Left lung (tissue), 10 donors: ENCODE results near the gene VGLL4. TPM values are rescaled to one million over a fixed set of nuclear protein-coding genes. Genes with fewer than 3 reads are reported as not detected.
A peak's percentile ranks its signal among the peaks of the same experiment; 100 is the strongest.

Experiments
- ATAC-seq: fragments of 200-7000 bp; cut with Tn5 transposase; one replicate; pipeline ENCODE4 v1.9.1; 2020; ENCODE audit warnings: moderate library complexity
- DNase-seq, 4 donors: peaks; one replicate each; pipeline ENCODE4 v3.0.0-alpha.2; 2013 to 2020
- H3K27ac ChIP-seq, 2 donors: fragments of 200-600 bp; sonication (generic) in 1 of 2; one replicate each; pipeline versions ENCODE4 v1.5.0 to v1.8.0; 2020 to 2021
- H3K27me3 ChIP-seq, 2 donors: fragments of 200-600 bp; sonication (generic) in 1 of 2; one replicate each; pipeline versions ENCODE4 v1.5.0 to v1.8.0; 2020 to 2021
- H3K36me3 ChIP-seq, 2 donors: fragments of 200-600 bp; sonication (generic) in 1 of 2; one replicate each; pipeline versions ENCODE4 v1.5.0 to v1.8.0; 2020 to 2021
- H3K4me1 ChIP-seq, 2 donors: fragments of 200-600 bp; one replicate each; pipeline ENCODE4 v1.8.0; 2021
- H3K4me3 ChIP-seq, 2 donors: fragments of 200-600 bp; sonication (generic) in 1 of 2; one replicate each; pipeline versions ENCODE4 v1.5.0 to v1.8.0; 2020 to 2021; ENCODE audit warnings: mild to moderate bottlenecking in 1 of 2
- H3K9me3 ChIP-seq, 2 donors: fragments of 200-600 bp; sonication (generic) in 1 of 2; one replicate each; pipeline versions ENCODE4 v1.5.0 to v1.8.0; 2020 to 2021
- intact Hi-C, 2 donors: fragments of 100-400 bp; cut with DNase I; formaldehyde crosslinking; loops; one replicate each; pipeline versions ENCODE4 v1.11.2 to v1.14.2; 2022
- polyA plus RNA-seq, 6 donors: library from polyadenylated mRNA; unstranded; fragments of 120-200 nt; gene quantifications; one replicate each; pipeline ENCODE4 v1.2.1, GENCODE V29; 2013; ENCODE audit not compliant: insufficient read length in 6 of 6
- total RNA-seq, 2 donors: library from RNA; stranded (reverse); fragmentation: NEBNext Ultra II Directional; extraction: Animal tissue kit (Norgen Biotek cat#: 25700); gene quantifications; one replicate each; pipeline ENCODE4 v1.2.1, GENCODE V29; 2021
- TF ChIP-seq, protein P1 (sequence below), 2 donors: fragments of 200-600 bp; sonication (generic) in 1 of 2; IDR thresholded peaks; one replicate each; pipeline versions ENCODE4 v1.5.0 to v1.8.0; 2021; ENCODE audit warnings: antibody characterized with exemption in 2 of 2
- donor health status: DM: no; HTN: yes; CAD: no.
- donor health status: DM: no; HTN: no; CAD: no.

Gene VGLL4
- total and polyA plus RNA-seq, 8 donors, result 40.2 to 115 (median 106) TPM

- Histone ChIP-seq H3K36me3 (peaks cover 0 to 60% of the 10 kb centered on the region in 2 donors), H3K4me1 (peaks cover 0 to 34% of the 10 kb centered on the region in 2 donors), H3K27ac (no peak overlapping the region), H3K9me3 (no peaks in the 10 kb centered on the region), H3K4me3 (no peak overlapping the region), H3K27me3 (no peaks in the 10 kb centered on the region)
- DNase-seq (peak in 1 of 4 donors; percentile 75), ATAC-seq (no peak)
- TF ChIP-seq, protein P1, sequence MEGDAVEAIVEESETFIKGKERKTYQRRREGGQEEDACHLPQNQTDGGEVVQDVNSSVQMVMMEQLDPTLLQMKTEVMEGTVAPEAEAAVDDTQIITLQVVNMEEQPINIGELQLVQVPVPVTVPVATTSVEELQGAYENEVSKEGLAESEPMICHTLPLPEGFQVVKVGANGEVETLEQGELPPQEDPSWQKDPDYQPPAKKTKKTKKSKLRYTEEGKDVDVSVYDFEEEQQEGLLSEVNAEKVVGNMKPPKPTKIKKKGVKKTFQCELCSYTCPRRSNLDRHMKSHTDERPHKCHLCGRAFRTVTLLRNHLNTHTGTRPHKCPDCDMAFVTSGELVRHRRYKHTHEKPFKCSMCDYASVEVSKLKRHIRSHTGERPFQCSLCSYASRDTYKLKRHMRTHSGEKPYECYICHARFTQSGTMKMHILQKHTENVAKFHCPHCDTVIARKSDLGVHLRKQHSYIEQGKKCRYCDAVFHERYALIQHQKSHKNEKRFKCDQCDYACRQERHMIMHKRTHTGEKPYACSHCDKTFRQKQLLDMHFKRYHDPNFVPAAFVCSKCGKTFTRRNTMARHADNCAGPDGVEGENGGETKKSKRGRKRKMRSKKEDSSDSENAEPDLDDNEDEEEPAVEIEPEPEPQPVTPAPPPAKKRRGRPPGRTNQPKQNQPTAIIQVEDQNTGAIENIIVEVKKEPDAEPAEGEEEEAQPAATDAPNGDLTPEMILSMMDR (IDR thresholded peaks at IDR 0.05), result no peak
- intact Hi-C loops, result no loop called here
These were observed 87.7 kb downstream of the VGLL4 start for GRCh38 chr3:11555881-11556633.

- TF ChIP-seq, protein P1 (IDR thresholded peaks at IDR 0.05), result no peak
- H3K4me1 ChIP-seq, result peaks cover 0 to 36% of the 10 kb centered on the region in 2 donors
These were observed 88.4 kb downstream of the VGLL4 start for GRCh38 chr3:11555211-11555782.

DNA sequence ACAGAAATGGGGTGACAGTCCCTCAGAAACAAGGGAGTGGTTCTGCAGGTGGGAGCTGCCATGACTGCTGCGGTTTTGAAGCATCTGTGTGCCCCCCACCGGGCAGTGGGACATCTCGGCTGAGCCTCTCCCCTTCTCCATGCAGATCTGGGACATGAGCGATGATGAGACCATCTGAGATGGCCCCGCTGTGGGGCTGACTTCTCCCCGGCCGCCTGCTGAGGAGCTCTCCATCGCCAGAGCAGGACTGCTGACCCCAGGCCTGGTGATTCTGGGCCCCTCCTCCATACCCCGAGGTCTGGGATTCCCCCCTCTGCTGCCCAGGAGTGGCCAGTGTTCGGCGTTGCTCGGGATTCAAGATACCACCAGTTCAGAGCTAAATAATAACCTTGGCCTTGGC, 89.0 kb downstream of the VGLL4 start:
- no peaks in the 10 kb centered on the region for H3K27me3 ChIP-seq
- no peak overlapping the region for H3K4me3 ChIP-seq
- peaks cover 0 to 39% of the 10 kb centered on the region in 2 donors for H3K4me1 ChIP-seq
- no peak for ATAC-seq
- peak overlapping the region in 1 of 2 donors; percentile 38 for H3K27ac ChIP-seq
- intact Hi-C loops, result no loop called here
- no peaks in the 10 kb centered on the region for H3K9me3 ChIP-seq
- DNase-seq, result peak in 1 of 4 donors; percentile 33
- TF ChIP-seq, protein P1 (IDR thresholded peaks at IDR 0.05), result no peak
- H3K36me3 ChIP-seq, result peaks cover 0 to 58% of the 10 kb centered on the region in 2 donors

More at GRCh38 chr3:11555211-11555782, 88.4 kb downstream of the VGLL4 start:
- no peaks in the 10 kb centered on the region for H3K9me3 ChIP-seq
- H3K27me3 ChIP-seq, result no peaks in the 10 kb centered on the region
- peaks cover 0 to 60% of the 10 kb centered on the region in 2 donors for H3K36me3 ChIP-seq
- ATAC-seq, result no peak
- DNase-seq, result peak in 1 of 4 donors; percentile 70
- peak overlapping the region in 1 of 2 donors; percentile 38 for H3K27ac ChIP-seq
- H3K4me3 ChIP-seq, result no peak overlapping the region
- intact Hi-C loops, result no loop called here

DNA sequence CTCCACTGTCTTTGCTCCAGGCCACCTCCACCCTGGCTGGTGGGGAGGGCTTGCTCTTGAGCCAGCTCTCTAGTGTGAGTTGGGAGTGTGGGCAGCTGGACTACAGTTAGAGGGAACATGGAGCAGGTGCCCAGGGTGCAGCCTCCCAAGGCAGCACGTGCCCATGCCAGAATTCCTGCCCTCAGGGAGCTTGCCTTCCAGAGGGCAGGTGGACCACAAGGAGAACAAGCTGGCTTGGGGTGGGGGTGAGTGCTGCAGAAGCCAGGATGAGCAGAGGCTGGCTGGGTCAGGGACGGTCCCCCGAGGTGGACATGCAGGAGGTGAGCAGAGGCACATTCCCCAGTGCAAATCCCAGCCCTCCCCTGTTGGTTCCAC, 89.5 kb downstream of the VGLL4 start:
- H3K9me3 ChIP-seq, result no peaks in the 10 kb centered on the region
- intact Hi-C loops, result no loop called here
- H3K36me3 ChIP-seq, result peaks cover 0 to 53% of the 10 kb centered on the region in 2 donors
- H3K4me3 ChIP-seq, result no peak overlapping the region
- TF ChIP-seq, protein P1 (IDR thresholded peaks at IDR 0.05), result no peak
- no peaks in the 10 kb centered on the region for H3K27me3 ChIP-seq
- DNase-seq (no peak), ATAC-seq (no peak)
- H3K4me1 ChIP-seq, result peaks cover 0 to 42% of the 10 kb centered on the region in 2 donors
- H3K27ac ChIP-seq, result peak overlapping the region in 1 of 2 donors; percentile 38
